ENCODE results near the gene C15orf39.

The C15orf39 gene

GRCh38 chr15:75198560-75199356, 2.9 kb upstream of the C15orf39 start:
- peak; percentile 49 for DNase-seq

- no peak for DNase-seq
These were observed 2.2 kb upstream of the C15orf39 start for GRCh38 chr15:75199357-75199940.

- no peak for DNase-seq
These were observed 1.3 kb upstream of the C15orf39 start for GRCh38 chr15:75200391-75200764.

- peak; percentile 17 for DNase-seq
These were observed 692 bp upstream of the C15orf39 start for GRCh38 chr15:75200765-75201615.

GRCh38 chr15:75202251-75203016, 752 bp downstream of the C15orf39 start:
- peak; percentile 84 for DNase-seq

DNA sequence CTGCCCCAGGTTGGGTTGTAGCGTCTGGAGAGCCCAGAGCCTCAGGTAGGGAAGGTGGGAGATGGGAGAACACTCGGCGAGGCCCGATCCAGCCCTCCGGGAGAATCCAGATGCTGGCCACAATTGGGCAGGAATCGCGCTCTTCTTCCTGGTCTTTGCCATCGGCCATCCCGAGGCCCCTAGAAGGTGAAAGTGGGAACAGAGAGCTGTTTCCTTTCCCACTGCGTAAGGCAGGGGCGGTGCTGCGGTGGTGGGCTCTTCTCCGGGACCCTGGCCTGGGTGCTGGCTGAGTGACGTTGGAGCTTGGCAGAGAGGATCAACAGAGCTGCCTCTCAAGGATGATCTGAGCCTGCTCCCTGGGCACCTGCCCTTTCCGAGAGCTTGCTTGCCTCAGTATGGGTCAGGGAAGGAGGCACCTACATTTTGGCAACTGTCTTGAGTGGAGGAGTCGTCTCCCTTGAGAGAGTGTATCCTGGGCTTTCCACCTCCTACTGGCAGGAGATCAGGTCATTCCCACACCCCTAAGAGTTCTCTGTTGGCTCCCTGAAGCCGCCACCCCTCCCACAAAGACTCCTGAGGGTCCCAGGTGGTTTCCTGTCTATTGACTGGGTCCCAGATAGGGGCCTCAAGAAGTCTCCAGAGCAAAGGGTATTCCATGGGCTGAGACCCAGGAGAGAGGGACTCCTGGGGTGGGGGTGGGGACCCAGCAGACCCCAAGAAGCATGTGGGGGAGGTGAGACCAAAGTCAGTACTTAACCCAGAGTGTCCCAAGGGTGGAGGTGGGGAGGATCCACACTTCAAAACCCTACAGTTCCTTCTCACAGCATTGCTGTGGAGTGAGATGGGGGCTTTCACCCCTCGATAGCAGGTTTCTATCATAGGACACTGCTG, 1.6 kb downstream of the C15orf39 start:
- no peak for DNase-seq

- DNase-seq: no peak
These were observed 2.2 kb downstream of the C15orf39 start for GRCh38 chr15:75203908-75204263.

GRCh38 chr15:75204340-75205063, 2.8 kb downstream of the C15orf39 start:
- peak; percentile 84 for DNase-seq

- DNase-seq: no peak
These were observed 3.3 kb downstream of the C15orf39 start for GRCh38 chr15:75205064-75205395.

DNA sequence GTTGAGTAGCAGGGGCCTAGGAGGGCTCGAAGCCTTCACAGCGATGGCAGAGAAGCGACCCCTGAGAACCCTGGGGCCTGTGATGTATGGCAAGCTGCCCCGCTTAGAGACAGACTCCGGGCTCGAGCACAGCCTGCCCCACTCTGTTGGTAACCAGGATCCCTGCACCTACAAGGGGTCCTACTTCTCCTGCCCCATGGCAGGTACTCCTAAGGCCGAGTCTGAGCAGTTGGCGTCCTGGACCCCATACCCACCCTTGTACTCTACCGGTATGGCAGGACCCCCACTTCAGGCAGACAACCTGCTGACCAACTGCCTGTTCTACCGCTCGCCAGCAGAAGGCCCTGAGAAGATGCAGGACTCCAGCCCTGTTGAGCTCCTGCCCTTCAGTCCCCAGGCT, 4.3 kb downstream of the C15orf39 start:
- DNase-seq: no peak

DNA sequence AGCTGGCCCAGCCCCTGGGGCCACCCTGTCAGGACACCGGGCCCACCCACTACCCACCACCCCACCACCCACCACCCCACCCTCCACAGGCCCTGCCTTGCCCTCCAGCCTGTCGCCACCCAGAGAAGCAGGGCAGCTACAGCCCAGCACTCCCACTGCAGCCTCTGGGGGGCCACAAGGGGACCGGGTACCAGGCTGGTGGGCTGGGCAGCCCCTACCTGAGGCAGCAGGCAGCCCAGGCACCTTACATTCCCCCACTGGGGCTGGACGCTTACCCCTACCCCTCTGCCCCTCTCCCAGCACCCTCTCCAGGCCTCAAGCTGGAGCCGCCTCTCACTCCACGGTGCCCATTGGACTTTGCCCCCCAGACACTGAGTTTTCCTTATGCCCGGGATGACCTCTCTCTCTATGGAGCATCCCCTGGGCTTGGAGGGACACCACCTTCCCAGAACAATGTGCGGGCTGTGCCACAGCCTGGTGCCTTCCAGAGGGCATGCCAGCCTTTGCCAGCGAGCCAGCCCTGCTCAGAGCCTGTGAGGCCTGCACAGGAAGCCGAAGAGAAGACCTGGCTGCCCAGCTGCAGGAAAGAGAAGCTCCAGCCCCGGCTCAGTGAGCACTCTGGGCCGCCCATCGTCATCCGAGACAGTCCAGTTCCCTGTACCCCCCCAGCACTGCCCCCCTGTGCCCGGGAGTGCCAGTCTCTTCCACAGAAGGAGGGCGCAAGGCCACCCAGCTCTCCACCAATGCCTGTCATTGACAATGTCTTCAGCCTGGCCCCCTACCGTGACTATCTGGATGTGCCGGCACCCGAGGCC, 5.3 kb downstream of the C15orf39 start:
- DNase-seq: no peak

DNA sequence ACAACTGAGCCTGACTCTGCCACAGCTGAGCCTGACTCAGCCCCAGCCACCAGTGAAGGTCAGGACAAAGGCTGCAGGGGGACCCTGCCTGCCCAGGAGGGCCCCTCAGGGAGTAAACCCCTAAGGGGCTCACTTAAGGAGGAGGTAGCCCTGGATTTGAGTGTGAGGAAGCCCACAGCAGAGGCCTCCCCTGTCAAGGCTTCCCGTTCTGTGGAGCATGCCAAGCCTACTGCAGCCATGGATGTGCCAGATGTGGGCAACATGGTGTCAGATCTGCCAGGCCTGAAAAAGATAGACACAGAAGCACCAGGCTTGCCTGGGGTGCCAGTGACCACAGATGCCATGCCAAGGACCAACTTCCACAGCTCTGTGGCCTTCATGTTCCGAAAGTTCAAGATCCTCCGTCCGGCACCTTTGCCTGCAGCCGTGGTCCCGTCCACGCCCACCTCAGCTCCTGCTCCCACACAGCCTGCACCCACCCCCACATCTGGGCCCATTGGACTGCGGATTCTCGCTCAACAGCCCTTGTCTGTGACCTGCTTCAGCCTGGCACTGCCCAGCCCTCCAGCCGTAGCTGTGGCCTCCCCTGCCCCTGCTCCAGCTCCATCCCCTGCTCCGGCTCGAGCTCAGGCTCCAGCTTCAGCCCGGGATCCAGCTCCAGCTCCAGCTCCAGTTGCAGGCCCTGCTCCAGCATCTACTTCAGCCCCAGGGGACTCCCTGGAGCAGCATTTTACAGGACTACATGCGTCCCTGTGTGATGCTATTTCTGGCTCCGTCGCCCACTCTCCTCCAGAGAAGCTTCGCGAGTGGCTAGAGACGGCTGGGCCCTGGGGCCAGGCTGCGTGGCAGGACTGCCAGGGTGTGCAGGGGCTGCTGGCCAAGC, 6.2 kb downstream of the C15orf39 start:
- DNase-seq: no peak

DNA sequence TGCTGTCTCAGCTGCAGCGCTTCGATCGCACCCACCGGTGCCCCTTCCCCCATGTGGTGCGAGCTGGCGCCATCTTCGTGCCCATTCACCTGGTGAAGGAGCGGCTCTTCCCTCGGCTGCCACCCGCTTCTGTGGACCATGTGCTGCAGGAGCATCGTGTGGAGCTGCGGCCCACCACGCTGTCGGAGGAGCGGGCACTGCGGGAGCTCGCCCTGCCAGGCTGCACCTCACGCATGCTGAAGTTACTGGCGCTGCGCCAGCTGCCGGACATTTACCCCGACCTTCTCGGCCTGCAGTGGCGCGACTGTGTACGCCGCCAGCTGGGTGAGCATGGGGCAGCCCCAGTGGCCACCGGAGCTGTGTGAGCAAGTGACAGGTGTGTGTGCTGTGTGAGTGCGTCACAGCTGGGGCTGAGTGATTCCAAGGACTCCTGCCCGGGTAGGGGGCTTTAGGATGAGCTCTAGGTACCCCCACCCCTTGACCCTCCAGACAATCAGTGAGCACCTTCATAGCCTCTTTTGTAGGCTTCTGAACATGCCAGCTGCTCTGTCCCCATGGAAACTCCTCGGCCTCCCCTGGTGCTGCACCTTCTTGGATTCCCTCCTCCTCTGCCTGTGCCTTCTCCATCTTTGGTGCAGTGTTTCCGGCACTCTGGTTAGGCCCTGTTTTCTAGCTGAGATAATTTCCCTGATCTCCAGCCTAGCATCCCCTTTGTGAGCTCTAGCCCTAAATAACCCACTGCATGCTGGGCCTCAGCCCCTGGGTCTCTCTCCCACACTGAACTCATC, 7.0 kb downstream of the C15orf39 start:
- no peak for DNase-seq

- no peak for DNase-seq
These were observed 7.6 kb downstream of the C15orf39 start for GRCh38 chr15:75209289-75209676.

DNA sequence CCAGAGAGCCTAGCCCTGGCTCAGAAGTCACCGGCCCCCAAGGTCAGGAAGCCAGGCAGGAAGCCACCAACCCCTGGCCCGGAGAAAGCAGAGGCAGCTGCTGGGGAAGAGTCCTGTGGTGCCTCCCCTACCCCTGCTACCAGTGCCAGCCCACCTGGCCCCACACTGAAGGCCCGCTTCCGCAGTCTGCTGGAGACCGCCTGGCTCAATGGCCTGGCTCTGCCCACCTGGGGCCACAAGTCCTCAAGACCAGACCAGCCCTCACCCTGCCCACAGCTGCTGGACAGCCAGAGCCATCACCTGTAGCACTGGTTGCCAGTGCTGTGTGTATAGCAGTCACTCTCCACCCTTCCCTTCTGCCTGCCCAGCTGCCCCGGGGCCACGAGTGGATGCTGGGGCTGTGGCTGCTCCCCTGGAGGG, 9.1 kb downstream of the C15orf39 start:
- DNase-seq: no peak

DNA sequence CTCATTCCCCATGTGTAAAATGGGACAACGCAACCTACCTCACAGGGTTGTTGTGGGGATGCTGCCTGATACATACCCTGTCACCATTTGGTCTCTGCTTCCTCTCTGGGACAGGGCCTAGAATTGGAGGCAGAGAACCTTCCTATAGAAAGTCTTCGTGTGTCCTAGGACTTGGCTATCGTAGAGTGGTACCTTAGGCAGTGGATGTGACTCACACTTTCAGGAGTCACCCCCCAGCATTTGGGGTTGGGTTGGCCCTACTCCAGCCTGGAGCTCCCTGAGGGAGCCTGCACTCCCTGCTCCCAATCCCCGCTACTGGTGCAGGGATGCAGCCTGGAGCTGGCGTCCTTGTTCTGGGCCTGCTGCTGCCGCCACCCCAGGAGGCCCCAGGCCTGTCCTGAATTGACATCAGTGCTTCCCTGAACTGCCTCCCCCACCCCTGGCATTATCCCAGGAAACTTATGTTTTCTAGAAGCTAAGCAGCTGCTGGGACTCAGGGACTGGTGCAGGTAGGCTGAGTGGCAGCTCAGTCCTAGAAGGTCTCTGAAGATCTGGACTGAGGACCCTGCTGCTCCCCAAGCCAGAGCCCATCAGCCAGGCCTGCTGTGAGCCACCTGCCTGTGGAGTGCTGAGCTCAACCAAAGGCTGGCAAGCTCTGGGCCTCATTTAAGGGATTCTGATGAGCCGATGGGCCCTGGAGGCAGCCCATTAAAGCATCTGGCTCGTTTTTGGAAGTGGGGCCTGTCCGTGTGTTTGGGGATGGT, 9.9 kb downstream of the C15orf39 start:
- no peak for DNase-seq

- DNase-seq: no peak
These were observed 10.6 kb downstream of the C15orf39 start for GRCh38 chr15:75212200-75212858.
